ENCODE measurements around the gene FKBP2. TPM values are rescaled to one million over a fixed set of nuclear protein-coding genes. Genes with fewer than 3 reads are reported as not detected.

The FKBP2 gene
- total and polyA plus RNA-seq, 2 of the 13 experiments (the other 11 are each of a cell fraction or from before 2014, with no cell fraction given), result 30.1 to 53.3 TPM

DNA sequence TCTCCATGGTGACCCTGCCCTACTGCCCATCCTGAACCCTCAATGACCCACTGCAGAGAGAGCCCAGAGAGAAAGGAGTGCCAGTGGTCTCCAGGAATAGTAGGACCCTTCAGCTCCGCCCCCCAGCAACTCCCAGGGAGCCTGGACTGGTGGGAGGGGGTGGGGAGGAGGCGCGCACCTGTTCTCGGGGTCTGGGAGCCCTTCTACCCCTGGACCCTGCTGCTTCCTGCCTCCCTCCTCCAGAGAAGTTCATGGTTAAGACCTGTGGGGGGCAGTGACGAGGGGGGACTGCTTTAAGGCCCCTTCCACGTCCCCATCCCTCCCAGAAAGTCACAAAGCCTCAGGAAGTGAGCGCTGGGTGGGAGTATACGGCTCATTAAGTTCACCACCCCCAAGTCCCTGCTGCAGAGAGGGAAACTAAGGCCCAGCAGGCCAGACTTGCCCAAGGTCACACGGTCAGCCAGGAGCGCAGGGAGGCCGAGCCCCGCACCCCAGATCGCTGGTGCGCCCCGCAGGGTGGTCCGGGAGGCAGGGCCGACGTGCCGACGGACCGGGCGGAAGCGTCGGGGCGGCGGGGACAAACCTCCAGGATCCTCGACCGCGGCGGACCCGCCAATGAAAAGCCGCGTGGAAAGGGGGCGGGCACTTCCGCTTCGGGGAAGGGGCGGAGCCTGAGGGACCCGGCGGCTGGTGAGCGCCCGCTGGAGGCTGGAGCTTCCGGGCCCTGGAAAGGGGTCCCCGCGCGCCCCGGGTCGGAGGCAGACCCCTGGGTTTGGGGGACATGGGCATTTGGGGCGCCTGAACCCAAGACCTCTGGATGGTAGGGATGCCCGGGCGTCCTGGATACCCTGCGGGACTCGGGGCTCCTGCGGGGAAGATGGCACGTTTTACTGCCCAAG, 15.0 kb upstream of the FKBP2 start, which contains the start of the genes NUDT22 and TRPT1 (continued):
- TF ChIP-seq, protein P1, sequence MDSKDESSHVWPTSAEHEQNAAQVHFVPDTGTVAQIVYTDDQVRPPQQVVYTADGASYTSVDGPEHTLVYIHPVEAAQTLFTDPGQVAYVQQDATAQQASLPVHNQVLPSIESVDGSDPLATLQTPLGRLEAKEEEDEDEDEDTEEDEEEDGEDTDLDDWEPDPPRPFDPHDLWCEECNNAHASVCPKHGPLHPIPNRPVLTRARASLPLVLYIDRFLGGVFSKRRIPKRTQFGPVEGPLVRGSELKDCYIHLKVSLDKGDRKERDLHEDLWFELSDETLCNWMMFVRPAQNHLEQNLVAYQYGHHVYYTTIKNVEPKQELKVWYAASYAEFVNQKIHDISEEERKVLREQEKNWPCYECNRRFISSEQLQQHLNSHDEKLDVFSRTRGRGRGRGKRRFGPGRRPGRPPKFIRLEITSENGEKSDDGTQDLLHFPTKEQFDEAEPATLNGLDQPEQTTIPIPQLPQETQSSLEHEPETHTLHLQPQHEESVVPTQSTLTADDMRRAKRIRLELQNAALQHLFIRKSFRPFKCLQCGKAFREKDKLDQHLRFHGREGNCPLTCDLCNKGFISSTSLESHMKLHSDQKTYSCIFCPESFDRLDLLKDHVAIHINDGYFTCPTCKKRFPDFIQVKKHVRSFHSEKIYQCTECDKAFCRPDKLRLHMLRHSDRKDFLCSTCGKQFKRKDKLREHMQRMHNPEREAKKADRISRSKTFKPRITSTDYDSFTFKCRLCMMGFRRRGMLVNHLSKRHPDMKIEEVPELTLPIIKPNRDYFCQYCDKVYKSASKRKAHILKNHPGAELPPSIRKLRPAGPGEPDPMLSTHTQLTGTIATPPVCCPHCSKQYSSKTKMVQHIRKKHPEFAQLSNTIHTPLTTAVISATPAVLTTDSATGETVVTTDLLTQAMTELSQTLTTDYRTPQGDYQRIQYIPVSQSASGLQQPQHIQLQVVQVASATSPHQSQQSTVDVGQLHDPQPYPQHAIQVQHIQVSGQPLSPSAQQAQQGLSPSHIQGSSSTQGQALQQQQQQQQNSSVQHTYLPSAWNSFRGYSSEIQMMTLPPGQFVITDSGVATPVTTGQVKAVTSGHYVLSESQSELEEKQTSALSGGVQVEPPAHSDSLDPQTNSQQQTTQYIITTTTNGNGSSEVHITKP (CRISPR knock-in tag; IDR thresholded peaks at IDR 0.05; ENCODE audit: low read depth), result 0 out of 2 replicates have a peak, but pooled peaks have one; percentile 21
- no peak for TF ChIP-seq PHF5A (CRISPR knock-in tag; IDR thresholded peaks at IDR 0.05; ENCODE audit: low read depth, unreplicated experiment)
- TF ChIP-seq ZNF83 (CRISPR knock-in tag; IDR thresholded peaks at IDR 0.05; ENCODE audit: borderline replicate concordance), result no peak
- TF ChIP-seq HOXD1 (CRISPR knock-in tag; IDR thresholded peaks at IDR 0.05), result no peak
- TF ChIP-seq MBNL3 (CRISPR knock-in tag; conservative IDR thresholded peaks at IDR 0.05), result no peak
- TF ChIP-seq ZNF292 (CRISPR knock-in tag; IDR thresholded peaks at IDR 0.05; ENCODE audit: borderline replicate concordance, low read depth), result no peak
- no peak for TF ChIP-seq SP1 (IDR thresholded peaks at IDR 0.05)
- TF ChIP-seq SP1 (CRISPR knock-in tag; IDR thresholded peaks at IDR 0.05), result peak; percentile 86
- TF ChIP-seq EZH2 (conservative IDR thresholded peaks at IDR 0.05; ENCODE audit: low read depth, low read length), result no peak
- TF ChIP-seq MEF2D (CRISPR knock-in tag; IDR thresholded peaks at IDR 0.05), result no peak
- TF ChIP-seq CAMTA2 (CRISPR knock-in tag; IDR thresholded peaks at IDR 0.05; ENCODE audit: borderline replicate concordance), result peak; percentile 23; the same call in 1 of the 2 replicates
- TF ChIP-seq SMAD1 (CRISPR knock-in tag; IDR thresholded peaks at IDR 0.05; ENCODE audit: borderline replicate concordance, low read depth), result no peak
- no peak for TF ChIP-seq TEF (CRISPR knock-in tag; IDR thresholded peaks at IDR 0.05)
- peak; percentile 57 for TF ChIP-seq IKZF5 (CRISPR knock-in tag; IDR thresholded peaks at IDR 0.05)
- no peak; the same call in 1 of the 2 replicates for TF ChIP-seq RXRA (CRISPR knock-in tag; IDR thresholded peaks at IDR 0.05)
- TF ChIP-seq, protein P2, sequence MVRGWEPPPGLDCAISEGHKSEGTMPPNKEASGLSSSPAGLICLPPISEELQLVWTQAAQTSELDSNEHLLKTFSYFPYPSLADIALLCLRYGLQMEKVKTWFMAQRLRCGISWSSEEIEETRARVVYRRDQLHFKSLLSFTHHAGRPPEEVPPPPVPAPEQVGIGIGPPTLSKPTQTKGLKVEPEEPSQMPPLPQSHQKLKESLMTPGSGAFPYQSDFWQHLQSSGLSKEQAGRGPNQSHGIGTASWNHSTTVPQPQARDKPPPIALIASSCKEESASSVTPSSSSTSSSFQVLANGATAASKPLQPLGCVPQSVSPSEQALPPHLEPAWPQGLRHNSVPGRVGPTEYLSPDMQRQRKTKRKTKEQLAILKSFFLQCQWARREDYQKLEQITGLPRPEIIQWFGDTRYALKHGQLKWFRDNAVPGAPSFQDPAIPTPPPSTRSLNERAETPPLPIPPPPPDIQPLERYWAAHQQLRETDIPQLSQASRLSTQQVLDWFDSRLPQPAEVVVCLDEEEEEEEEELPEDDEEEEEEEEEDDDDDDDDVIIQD (CRISPR knock-in tag; IDR thresholded peaks at IDR 0.05; ENCODE audit: low read depth), result no peak
- TF ChIP-seq XRCC5 (optimal IDR thresholded peaks at IDR 0.05; ENCODE audit: low read length), result peak; percentile 10
- no peak for TF ChIP-seq PTBP1 (IDR thresholded peaks at IDR 0.05; ENCODE audit: low read depth, low read length, poor library complexity, severe bottlenecking)
- TF ChIP-seq ISX (CRISPR knock-in tag; conservative IDR thresholded peaks at IDR 0.05), result 0 out of 2 replicates have a peak, but pooled peaks have one; percentile 78
- peak; percentile 84 for TF ChIP-seq PHF8 (CRISPR knock-in tag; IDR thresholded peaks at IDR 0.05)
- no peak for TF ChIP-seq HNRNPH1 (optimal IDR thresholded peaks at IDR 0.05; ENCODE audit: low read depth, low read length)
- no peak for TF ChIP-seq PAWR (CRISPR knock-in tag; IDR thresholded peaks at IDR 0.05; ENCODE audit: borderline replicate concordance)
- TF ChIP-seq SOX6 (IDR thresholded peaks at IDR 0.05), result no peak
- TF ChIP-seq SOX6 (CRISPR knock-in tag; IDR thresholded peaks at IDR 0.05), result peak; percentile 43

Data from HepG2 (cell line).